Measurements from ENCODE around the gene EMP1. TPM values are rescaled to one million over a fixed set of nuclear protein-coding genes. Genes with fewer than 3 reads are reported as not detected.

EMP1 gene
- total RNA-seq, 8 experiments from 2014 or later, result 0.23 to 195 (median 17.5) TPM

DNA sequence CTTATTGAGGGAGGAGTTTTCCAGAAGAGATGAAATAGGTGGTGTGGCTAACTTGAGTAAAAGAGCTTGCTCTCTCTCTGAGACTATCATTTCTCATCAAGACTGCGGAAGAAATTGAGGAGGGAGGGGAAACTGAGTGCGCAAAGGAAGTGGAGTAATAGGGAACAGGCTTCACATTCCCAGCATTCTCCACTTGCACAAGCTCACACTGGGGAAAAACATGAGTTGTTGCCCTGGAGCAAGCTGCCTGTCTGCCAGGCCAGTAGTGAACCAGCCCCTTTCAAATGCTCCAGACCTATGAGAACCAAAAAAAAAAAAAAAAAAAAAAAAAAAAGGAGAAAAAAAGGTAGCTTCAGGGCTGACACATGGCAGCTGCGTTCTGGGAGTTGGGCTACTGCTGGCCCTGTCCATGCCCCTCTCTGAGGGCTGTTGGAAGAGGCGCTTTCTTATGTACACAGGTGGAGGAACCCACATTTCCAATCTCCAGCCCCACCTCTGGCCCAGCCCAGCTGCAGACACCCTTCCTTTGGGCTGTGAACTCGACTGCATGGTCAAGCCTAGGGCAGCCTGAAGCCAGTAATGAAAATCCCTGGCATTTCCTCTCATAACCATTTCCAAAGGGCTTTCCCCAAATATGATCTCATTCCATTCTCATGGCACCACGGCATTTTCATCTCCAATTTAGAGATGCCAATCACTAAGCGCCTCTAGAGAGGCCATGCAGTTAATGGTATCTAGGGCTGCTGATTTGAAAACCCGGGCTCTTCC is 32.5 kb upstream of the EMP1 start:
- peak in 3 of 8 experiments; percentile 15 to 60 (median 39) for ATAC-seq (replicated peaks in 6 of 8)
- in situ Hi-C loops (cut with MboI; ENCODE audit: low pct_unique_long_range_greater_than_20kb in 2 of 9, low sequenced_read_pairs in 9 of 9, unreplicated experiment in 9 of 9), result no loop called here

DNA sequence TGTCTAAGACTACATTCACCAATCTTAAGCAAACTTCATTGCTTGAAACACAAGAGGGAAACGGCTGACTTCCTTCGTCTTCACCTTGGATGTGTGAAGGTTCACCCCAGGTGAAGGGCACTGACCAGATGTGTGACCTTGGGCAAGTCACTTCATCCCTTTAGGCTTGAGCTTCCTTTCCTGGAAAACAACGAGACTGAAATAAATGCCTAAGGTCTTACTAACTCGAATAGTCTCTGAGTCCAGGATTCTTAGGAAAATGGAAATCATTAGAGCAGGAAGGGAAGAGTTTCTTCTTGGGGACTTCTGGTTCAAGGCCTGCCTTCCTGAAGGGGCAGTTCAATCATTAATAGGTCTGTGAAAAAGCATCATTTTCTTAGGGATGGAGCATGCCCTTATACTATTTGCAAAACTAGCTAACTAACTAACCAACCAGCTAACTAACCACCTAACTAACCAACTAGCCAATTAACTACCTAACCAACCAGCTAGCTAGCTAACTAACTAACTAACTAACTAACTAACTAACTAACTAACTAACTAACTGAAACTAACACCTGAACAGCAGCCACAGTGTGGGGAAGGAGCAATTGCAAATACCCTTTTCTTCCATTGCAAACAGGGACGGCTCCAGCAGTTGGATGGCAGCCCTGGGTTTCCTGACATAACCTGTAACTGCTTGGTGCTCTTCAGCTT is 31.5 kb upstream of the EMP1 start:
- Histone ChIP-seq H3K4me1 (replicated peaks in 1 of 2) (no peaks in the 10 kb centered on the region), H3K4me3 (no peak overlapping the region), H3K27ac (no peak overlapping the region)
- in situ Hi-C loops (cut with MboI; ENCODE audit: low pct_unique_long_range_greater_than_20kb in 2 of 9, low sequenced_read_pairs in 9 of 9, unreplicated experiment in 9 of 9), result no loop called here
- no peak for ATAC-seq (replicated peaks in 6 of 8)
- WGBS, 10 experiments, result 13 to 100% (median 91%) methylated on average over 1 to 5 of the region's 5 CpGs; no CpG with 5 or more reads in 2 of the 10 experiments

More for the DNA sequence above, 32.5 kb upstream of the EMP1 start:
- Histone ChIP-seq H3K27ac (no peak overlapping the region), H3K4me3 (no peak overlapping the region), H3K4me1 (replicated peaks in 1 of 2) (no peaks in the 10 kb centered on the region)
- 69 to 100% (median 84%) methylated on average over 2 to 5 of the region's 8 CpGs for WGBS, 10 experiments

DNA sequence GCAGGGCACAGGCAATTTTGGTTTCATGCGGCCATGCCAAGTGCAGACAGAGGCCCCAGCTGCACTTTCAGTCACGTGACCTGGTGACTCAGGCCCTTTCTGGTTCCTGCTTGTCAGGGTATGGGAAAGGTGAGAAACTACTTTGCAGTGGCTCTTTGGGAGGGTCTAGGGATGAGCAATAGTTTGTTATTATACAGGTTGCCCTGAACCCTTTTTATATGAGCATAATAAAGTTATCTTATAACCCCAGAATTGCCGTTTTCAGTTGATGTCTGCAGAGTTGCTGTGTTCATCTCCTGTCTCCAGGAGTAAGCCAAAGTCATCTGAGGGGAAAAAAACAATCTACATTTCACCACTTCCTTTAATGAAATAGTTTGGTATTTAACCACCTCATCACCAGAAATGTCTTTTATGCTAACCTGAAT is 30.9 kb upstream of the EMP1 start:
- Histone ChIP-seq H3K4me1 (replicated peaks in 1 of 2) (no peaks in the 10 kb centered on the region), H3K27ac (no peak overlapping the region), H3K4me3 (no peak overlapping the region)
- 0 to 68% (median 60%) methylated on average over 1 to 3 of the region's 3 CpGs; no CpG with 5 or more reads in 3 of the 10 experiments for WGBS, 10 experiments
- in situ Hi-C loops (cut with MboI; ENCODE audit: low pct_unique_long_range_greater_than_20kb in 2 of 9, low sequenced_read_pairs in 9 of 9, unreplicated experiment in 9 of 9), result no loop called here
- ATAC-seq (replicated peaks in 6 of 8), result peak; percentile 38 to 71 (median 59)

DNA sequence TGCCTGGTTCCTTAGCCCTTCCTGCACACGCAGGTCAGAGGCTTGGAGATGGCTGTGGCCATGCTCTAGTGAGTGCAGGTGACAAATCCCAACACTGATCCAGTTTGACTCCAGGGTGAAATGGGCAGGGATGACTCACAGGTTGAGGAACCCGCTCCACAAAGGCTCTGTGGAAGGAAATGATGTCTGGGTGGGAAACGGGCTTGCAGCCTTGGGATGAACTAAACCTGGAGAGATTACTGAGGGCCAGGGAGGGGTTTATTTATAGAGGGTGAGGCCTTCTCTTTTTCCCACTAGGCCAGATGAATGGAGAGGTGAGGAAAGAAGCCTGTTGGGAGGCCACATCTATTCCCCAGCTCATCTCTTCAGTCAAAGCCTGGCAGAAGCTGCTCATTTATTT is 29.3 kb upstream of the EMP1 start:
- no peak overlapping the region for H3K4me3 ChIP-seq
- no peak for ATAC-seq (replicated peaks in 6 of 8)
- H3K27ac ChIP-seq, result no peak overlapping the region
- in situ Hi-C loops (cut with MboI; ENCODE audit: low pct_unique_long_range_greater_than_20kb in 2 of 9, low sequenced_read_pairs in 9 of 9, unreplicated experiment in 9 of 9), result no loop called here
- peaks cover 10 to 11% of the 10 kb centered on the region in 2 donors for H3K4me1 ChIP-seq (replicated peaks in 1 of 2)
- WGBS, 10 experiments, result 60 to 100% (median 84%) methylated on average over 1 to 3 of the region's 3 CpGs; no CpG with 5 or more reads in 2 of the 10 experiments

DNA sequence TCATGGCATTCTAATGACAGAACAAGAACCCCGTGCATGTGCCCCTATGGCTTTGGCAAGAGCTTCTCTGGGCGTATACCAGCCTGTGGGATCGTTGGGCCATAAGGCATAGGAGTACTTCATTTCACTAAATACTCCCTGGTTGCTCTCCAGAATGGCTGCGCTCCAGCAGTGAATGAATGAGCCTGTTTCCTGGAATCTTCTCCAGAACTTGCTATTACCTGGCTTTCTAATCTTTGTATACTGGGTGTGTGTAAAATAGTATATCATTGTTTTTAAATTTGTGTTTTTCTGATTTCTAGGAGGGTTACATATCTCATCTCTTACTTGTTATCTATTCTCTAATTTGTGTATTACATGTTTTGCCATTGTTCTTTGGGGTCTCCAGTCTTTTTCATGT is 28.6 kb upstream of the EMP1 start:
- 60 to 100% (median 89%) methylated on average over 1 to 4 of the region's 4 CpGs; no CpG with 5 or more reads in 3 of the 10 experiments for WGBS, 10 experiments
- in situ Hi-C loops (cut with MboI; ENCODE audit: low pct_unique_long_range_greater_than_20kb in 2 of 9, low sequenced_read_pairs in 9 of 9, unreplicated experiment in 9 of 9), result no loop called here

DNA sequence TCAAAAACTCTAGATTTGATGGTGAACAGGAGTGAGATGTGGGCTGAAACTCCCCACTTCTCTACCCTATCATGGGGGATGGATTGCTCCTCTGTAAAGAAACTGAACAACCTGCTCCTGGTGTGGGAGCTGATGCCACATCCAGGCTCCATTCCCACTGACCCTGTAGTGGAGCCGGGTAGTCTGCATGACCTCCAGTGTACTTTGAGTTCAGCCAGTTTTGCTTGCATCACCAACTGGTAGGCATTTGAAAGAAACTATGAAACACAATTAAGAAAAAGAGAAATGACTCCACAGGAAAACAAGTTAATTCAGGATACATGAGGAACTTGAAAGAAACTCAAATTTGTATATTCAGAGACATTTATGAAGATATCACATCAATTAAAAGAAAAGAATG is 27.3 kb upstream of the EMP1 start:
- Histone ChIP-seq H3K4me1 (replicated peaks in 1 of 2) (peaks cover 11 to 24% of the 10 kb centered on the region in 2 donors), H3K4me3 (no peak overlapping the region), H3K27ac (no peak overlapping the region)
- no peak for ATAC-seq (replicated peaks in 6 of 8)
- in situ Hi-C loops (cut with MboI; ENCODE audit: low pct_unique_long_range_greater_than_20kb in 2 of 9, low sequenced_read_pairs in 9 of 9, unreplicated experiment in 9 of 9), result no loop called here
- WGBS, 10 experiments, result 20 to 100% (median 66%) methylated on average over 1 of the region's 1 CpG; no CpG with 5 or more reads in 4 of the 10 experiments

More for the DNA sequence above, 28.6 kb upstream of the EMP1 start:
- ATAC-seq (replicated peaks in 6 of 8), result no peak
- Histone ChIP-seq H3K27ac (no peak overlapping the region), H3K4me3 (no peak overlapping the region), H3K4me1 (replicated peaks in 1 of 2) (peaks cover 11 to 16% of the 10 kb centered on the region in 2 donors)

DNA sequence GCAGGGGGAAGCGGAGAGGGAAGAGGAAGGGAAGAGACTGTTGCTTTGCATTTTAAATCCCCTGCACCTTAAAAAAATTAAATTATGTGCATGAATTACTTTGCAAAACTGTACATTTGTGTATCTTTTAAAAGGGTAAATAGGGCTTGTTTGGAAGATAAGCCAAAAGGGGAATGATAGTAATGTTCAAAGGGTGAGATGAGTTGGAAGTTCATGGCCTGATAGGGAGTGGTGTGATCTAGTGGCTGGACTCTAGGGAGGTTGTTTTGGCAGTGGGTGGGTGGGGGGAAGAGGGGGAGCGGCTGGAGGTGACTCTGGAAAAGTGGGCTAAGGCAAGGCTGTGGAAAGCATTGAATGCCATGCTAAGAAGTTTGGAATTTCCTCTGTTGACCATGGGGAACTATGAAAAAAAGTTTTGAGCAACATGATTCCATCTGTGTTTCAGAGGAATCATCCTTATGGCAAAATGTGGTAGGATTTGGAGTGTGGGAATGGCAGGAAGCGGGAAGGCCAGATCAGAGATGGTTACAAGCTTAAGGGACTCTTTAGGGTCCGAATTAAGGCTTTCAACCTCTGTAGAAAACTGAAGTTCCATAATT is 25.5 kb upstream of the EMP1 start:
- in situ Hi-C loops (cut with MboI; ENCODE audit: low pct_unique_long_range_greater_than_20kb in 2 of 9, low sequenced_read_pairs in 9 of 9, unreplicated experiment in 9 of 9), result no loop called here
- Histone ChIP-seq H3K27ac (no peak overlapping the region), H3K4me1 (replicated peaks in 1 of 2) (peaks cover 11 to 24% of the 10 kb centered on the region in 2 donors), H3K4me3 (no peak overlapping the region)
- WGBS, 10 experiments, result 27 to 92% (median 79%) methylated on average over 1 to 3 of the region's 4 CpGs; no CpG with 5 or more reads in 3 of the 10 experiments
- no peak for ATAC-seq (replicated peaks in 6 of 8)

DNA sequence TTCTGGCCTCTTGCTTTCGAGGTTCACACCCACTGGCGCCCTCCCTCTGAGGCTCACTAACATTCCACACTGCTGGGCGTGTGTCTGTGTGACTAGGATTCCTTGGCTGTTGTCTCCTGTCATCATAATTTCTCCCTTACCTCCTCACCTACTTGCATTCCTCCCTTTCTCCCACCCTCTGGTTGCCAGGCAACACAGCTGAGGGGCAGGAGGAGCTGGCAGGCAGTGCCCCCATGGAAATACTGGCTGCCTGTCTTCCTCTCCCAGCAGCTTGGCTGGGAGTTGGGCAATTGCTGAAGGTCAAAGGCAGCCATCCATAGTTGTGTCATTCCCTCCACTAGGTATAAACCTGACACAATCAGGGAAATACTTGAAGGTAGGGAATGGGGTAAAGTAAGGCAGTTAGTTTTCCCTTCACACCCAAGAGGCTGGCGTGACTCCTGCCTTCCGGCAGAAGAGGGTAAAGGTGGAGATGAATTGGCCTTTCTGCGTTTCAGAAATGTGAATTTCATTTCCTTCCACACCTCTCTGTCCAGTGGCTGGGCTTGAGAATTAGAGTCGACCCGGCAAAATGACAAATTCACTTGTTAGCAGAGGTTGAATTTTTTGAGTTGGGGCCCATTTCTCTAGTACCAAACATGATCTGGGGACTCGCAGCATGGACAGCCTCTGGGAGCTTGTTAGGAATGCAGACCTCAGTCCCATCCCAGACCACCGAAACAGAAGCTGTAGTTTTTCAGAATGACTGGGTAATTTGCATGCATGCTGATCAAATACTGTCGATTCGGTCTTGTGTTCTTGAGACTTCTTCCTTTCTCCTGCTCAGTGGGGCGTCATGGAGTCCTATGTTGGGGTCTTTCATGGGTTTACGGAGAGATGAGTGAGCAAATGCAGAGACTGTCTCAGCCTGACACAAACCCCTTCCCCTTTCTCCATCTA is 24.3 kb upstream of the EMP1 start:
- H3K4me3 ChIP-seq, result no peak overlapping the region
- peak; percentile 47 to 97 (median 86) for ATAC-seq (replicated peaks in 6 of 8)
- 0 to 100% (median 60%) methylated on average over 1 to 12 of the region's 14 CpGs for WGBS, 10 experiments
- H3K27ac ChIP-seq, result no peak overlapping the region
- H3K4me1 ChIP-seq (replicated peaks in 1 of 2), result peaks cover 11 to 24% of the 10 kb centered on the region in 2 donors
- in situ Hi-C loops (cut with MboI; ENCODE audit: low pct_unique_long_range_greater_than_20kb in 2 of 9, low sequenced_read_pairs in 9 of 9, unreplicated experiment in 9 of 9), result no loop called here

DNA sequence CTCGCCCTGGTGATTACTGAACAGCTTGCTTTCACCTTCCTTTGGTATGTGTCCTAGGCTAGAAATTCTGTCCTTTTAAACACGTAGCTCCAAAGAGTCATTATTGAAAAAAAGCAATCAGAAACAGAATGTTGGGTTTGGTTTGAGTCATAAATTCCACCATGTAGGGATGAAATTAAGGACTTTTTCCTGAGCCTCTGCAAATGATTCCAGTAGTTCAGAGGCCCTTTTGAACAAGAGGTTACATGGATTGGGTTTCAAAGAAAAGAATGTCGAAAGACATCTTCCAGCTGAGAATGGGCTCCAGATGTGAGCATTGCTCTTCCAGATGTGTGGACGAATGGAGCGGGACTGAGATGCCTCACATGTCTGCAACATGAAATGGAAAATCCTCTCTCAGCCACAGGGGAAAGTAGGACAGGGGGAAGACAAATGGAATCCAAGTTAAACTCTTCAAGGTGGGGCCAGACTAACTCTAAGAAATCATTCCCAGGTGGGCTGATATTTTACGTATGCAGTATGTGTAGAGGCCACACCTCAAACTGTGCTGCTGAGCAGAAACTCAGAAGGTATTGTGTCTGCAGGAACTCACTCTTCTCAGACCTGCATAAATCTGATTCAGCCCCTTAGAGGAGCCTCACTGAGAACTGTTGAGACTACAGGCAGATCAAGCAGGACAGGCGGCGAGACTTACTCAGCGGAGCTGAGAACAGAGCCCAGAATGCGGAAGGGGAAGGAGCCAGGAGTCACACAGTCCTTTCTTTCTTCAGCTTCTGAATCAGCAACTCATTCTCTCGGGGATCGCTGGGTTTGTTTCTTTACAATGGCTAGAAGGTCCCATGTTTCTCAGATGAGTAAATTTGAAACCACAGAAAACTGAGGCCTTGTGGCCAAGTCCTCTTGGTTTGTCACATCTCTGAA is 23.3 kb upstream of the EMP1 start:
- in situ Hi-C loops (cut with MboI; ENCODE audit: low pct_unique_long_range_greater_than_20kb in 2 of 9, low sequenced_read_pairs in 9 of 9, unreplicated experiment in 9 of 9), result no loop called here
- no peak overlapping the region for H3K4me3 ChIP-seq
- peak; percentile 53 to 84 (median 76) for ATAC-seq (replicated peaks in 6 of 8)
- 0 to 95% (median 63%) methylated on average over 2 to 10 of the region's 12 CpGs for WGBS, 10 experiments
- H3K4me1 ChIP-seq (replicated peaks in 1 of 2), result peaks cover 11 to 24% of the 10 kb centered on the region in 2 donors
- no peak overlapping the region for H3K27ac ChIP-seq

DNA sequence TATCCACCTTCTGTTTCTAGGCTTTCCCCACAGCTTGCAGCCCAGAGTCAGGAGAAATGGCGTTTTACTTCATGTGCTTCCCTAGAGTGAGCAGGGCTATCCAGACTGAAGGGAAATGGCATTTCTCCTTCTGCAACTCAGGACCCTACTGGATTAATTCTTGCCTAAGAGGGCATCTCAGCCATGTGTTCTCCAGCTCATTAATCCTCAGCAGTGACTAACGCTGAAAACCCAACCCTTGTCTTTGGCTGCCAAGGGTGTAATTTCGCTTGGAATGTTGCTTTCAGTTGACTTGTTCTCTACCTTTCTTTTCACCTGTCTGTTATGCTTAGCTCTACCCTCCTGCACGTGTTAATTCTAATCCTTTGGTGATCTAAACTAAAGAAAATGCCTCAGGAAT is 21.0 kb upstream of the EMP1 start:
- in situ Hi-C loops (cut with MboI; ENCODE audit: low pct_unique_long_range_greater_than_20kb in 2 of 9, low sequenced_read_pairs in 9 of 9, unreplicated experiment in 9 of 9), result no loop called here
- H3K4me1 ChIP-seq (replicated peaks in 1 of 2), result peaks cover 27 to 38% of the 10 kb centered on the region in 2 donors
- H3K4me3 ChIP-seq, result no peak overlapping the region
- ATAC-seq (replicated peaks in 6 of 8), result no peak
- H3K27ac ChIP-seq, result no peak overlapping the region
- WGBS, 10 experiments, result 0 to 92% (median 70%) methylated on average over 1 to 3 of the region's 4 CpGs; no CpG with 5 or more reads in 2 of the 10 experiments

DNA sequence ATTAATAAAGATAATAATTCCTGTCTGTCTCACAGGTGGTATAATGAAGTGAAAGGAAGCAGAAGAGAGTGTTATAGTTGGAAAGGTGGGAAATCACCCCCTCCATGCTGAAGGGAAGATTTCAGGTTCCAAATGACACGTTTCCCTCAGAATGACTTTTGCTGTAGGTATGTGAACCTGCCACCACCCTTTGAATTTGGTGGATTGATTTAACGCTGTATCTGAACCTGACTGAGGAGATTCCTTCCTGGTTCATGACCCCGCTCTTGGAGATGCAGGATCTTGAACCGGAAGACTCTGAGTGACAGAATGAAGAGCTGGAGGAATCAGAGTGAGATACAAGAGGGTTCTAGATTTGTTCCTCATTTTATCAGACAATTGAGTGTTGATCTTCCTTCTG is 20.3 kb upstream of the EMP1 start:
- Histone ChIP-seq H3K4me3 (no peak overlapping the region), H3K27ac (no peak overlapping the region), H3K4me1 (replicated peaks in 1 of 2) (peaks cover 29 to 37% of the 10 kb centered on the region in 2 donors)
- WGBS, 10 experiments, result 80 to 100% (median 91%) methylated on average over 1 to 4 of the region's 4 CpGs; no CpG with 5 or more reads in 3 of the 10 experiments
- ATAC-seq (replicated peaks in 6 of 8), result no peak
- in situ Hi-C loops (cut with MboI; ENCODE audit: low pct_unique_long_range_greater_than_20kb in 2 of 9, low sequenced_read_pairs in 9 of 9, unreplicated experiment in 9 of 9), result no loop called here
